Ishikawa (cell line): Measurements from ENCODE around the gene ROR1.

Experiments used
- CEBPB ChIP-seq: IDR thresholded peaks from 2 replicates; pipeline ENCODE4 v1.6.1; 2012
- CREB1 ChIP-seq: IDR thresholded peaks from 2 replicates; pipeline ENCODE4 v1.6.1; 2012; ENCODE audit warnings: low read depth
- EGR1 ChIP-seq: IDR thresholded peaks from 2 replicates; pipeline ENCODE4 v1.6.1; 2012
- EP300 ChIP-seq: IDR thresholded peaks from 2 replicates; pipeline ENCODE4 v1.6.1; 2012; ENCODE audit warnings: borderline replicate concordance
- FOXM1 ChIP-seq: IDR thresholded peaks from 2 replicates; pipeline ENCODE4 v1.6.1; 2012; ENCODE audit warnings: low read depth, borderline replicate concordance
- MAX ChIP-seq: IDR thresholded peaks from 2 replicates; pipeline ENCODE4 v1.6.1; 2012
- NFIC ChIP-seq: IDR thresholded peaks from 2 replicates; pipeline ENCODE4 v1.6.1; 2012
- RAD21 ChIP-seq: IDR thresholded peaks from 2 replicates; pipeline ENCODE4 v1.6.1; 2012; ENCODE audit warnings: low read depth
- TAF1 ChIP-seq: IDR thresholded peaks from 2 replicates; pipeline ENCODE4 v1.6.1; 2012; ENCODE audit warnings: low read depth, mild to moderate bottlenecking
- TCF12 ChIP-seq: IDR thresholded peaks from 2 replicates; pipeline ENCODE4 v1.6.1; 2012; ENCODE audit warnings: low read depth
- TEAD4 ChIP-seq: IDR thresholded peaks from 2 replicates; pipeline ENCODE4 v1.6.1; 2012
- YY1 ChIP-seq: IDR thresholded peaks from 2 replicates; pipeline ENCODE4 v1.6.1; 2012; ENCODE audit warnings: low read depth
- ZBTB7A ChIP-seq: IDR thresholded peaks from 2 replicates; pipeline ENCODE4 v1.6.1; 2012; ENCODE audit warnings: low read depth
- TF ChIP-seq, protein P1 (sequence below): IDR thresholded peaks from 2 replicates; pipeline ENCODE4 v1.6.1; 2012; ENCODE audit warnings: low read depth, mild to moderate bottlenecking
- TF ChIP-seq, protein P2 (sequence below): IDR thresholded peaks from 2 replicates; pipeline ENCODE4 v1.6.1; 2012

ROR1 gene

DNA sequence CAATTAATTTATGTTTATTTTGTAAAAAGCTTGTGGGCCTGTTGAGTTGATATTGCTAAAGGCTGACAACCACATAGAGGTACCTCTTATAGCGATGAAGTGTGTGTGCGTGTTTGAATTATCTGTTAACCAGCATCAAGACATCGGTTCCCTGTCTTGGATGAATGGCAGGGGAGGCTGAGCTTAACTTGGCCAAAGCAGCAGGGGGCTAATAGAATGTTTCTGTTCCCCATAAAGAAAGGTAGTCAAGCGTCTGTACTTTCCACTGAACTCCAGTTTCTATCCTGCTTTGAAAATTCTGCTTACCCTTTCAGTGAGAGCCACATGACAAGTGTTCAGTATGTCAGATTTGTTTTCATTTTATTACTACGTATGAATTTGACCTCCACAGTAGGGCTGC is 63.0 kb downstream of the ROR1 start:
- TF ChIP-seq, protein P1, sequence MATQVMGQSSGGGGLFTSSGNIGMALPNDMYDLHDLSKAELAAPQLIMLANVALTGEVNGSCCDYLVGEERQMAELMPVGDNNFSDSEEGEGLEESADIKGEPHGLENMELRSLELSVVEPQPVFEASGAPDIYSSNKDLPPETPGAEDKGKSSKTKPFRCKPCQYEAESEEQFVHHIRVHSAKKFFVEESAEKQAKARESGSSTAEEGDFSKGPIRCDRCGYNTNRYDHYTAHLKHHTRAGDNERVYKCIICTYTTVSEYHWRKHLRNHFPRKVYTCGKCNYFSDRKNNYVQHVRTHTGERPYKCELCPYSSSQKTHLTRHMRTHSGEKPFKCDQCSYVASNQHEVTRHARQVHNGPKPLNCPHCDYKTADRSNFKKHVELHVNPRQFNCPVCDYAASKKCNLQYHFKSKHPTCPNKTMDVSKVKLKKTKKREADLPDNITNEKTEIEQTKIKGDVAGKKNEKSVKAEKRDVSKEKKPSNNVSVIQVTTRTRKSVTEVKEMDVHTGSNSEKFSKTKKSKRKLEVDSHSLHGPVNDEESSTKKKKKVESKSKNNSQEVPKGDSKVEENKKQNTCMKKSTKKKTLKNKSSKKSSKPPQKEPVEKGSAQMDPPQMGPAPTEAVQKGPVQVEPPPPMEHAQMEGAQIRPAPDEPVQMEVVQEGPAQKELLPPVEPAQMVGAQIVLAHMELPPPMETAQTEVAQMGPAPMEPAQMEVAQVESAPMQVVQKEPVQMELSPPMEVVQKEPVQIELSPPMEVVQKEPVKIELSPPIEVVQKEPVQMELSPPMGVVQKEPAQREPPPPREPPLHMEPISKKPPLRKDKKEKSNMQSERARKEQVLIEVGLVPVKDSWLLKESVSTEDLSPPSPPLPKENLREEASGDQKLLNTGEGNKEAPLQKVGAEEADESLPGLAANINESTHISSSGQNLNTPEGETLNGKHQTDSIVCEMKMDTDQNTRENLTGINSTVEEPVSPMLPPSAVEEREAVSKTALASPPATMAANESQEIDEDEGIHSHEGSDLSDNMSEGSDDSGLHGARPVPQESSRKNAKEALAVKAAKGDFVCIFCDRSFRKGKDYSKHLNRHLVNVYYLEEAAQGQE, result no peak
- no peak for TF ChIP-seq TCF12
- TF ChIP-seq TAF1, result no peak
- no peak for TF ChIP-seq RAD21
- no peak for TF ChIP-seq TEAD4
- no peak for TF ChIP-seq YY1
- no peak for TF ChIP-seq NFIC
- no peak for TF ChIP-seq CEBPB
- no peak for TF ChIP-seq EP300
- no peak for TF ChIP-seq MAX
- no peak for TF ChIP-seq CREB1
- TF ChIP-seq, protein P2, sequence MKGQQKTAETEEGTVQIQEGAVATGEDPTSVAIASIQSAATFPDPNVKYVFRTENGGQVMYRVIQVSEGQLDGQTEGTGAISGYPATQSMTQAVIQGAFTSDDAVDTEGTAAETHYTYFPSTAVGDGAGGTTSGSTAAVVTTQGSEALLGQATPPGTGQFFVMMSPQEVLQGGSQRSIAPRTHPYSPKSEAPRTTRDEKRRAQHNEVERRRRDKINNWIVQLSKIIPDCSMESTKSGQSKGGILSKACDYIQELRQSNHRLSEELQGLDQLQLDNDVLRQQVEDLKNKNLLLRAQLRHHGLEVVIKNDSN, result no peak
- no peak for TF ChIP-seq EGR1
- TF ChIP-seq ZBTB7A, result no peak
- no peak for TF ChIP-seq FOXM1

DNA sequence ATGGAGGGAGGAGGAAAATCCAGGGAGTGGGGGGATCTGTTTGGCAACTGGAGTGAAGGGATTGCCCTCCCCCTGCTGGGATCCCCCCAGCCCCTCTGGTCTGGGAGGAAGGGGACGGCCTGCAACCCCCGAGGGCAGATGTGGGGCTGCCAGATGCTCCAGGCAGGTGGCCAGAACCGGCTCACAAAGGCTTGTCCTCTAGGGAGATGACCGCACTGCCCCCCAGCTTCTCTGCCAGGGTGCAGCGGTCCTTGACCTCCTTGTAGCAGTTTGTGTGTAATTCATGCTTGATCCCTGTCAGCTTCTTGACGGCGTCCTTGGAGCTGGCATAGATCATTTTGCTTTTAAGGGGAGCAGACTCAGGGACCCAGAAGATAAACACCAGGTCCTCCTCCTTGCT is 69.2 kb downstream of the ROR1 start:
- no peak for TF ChIP-seq YY1
- no peak for TF ChIP-seq TEAD4
- TF ChIP-seq, protein P1, result no peak
- no peak for TF ChIP-seq MAX
- TF ChIP-seq FOXM1, result no peak
- no peak for TF ChIP-seq EGR1
- no peak for TF ChIP-seq CREB1
- TF ChIP-seq ZBTB7A, result no peak
- no peak for TF ChIP-seq TCF12
- TF ChIP-seq EP300, result no peak
- no peak for TF ChIP-seq RAD21
- no peak for TF ChIP-seq NFIC

DNA sequence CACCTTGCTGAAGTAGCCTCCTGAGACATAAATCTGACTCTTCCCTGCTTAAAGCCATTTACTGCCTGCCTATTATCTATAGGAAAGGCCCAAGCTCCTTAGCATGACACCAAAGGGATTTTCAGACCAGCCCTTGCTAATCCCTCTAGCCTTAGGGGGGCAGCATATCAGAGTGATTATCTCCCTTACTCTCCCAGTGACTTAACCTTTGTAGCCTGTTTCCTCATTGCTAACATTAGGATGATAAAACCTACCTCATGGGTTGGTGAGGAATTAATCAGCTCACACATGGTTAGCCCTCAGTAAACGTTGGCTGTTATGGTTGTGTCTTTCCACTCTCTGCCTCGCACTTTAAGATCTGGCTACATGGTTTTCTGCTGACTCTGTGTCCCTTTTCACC is 70.1 kb downstream of the ROR1 start:
- TF ChIP-seq TCF12, result no peak
- TF ChIP-seq CEBPB, result no peak
- TF ChIP-seq, protein P1, result no peak
- TF ChIP-seq YY1, result no peak
- TF ChIP-seq MAX, result no peak
- no peak for TF ChIP-seq EGR1

DNA sequence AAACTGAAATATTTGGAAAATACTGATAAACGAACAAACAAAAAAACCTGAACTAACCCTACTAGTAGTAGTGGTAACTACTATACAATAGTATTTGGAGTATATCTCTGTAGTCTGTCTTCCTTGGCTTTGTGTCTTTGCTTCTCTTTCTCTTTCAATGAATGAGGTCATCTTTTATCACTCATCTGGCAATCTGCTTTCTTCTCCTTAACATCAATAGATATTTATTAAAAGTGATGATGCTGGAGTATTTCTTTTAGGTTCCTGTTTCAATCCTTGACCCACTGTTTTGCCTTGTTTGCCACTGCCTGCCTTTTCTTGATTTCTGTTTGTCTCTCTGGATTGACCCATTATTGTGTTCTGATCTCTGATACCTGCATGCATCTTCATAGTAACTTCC is 71.5 kb downstream of the ROR1 start:
- TF ChIP-seq YY1 (no peak), RAD21 (no peak), MAX (no peak), NFIC (no peak), CEBPB (no peak), CREB1 (no peak), EP300 (no peak), ZBTB7A (no peak), TCF12 (no peak), EGR1 (no peak), TEAD4 (no peak)
- TF ChIP-seq, protein P1, result no peak
